SU-DHL-6 (cell line): ENCODE measurements around the gene EVI5L.

Experiments used
- H2AFZ ChIP-seq: fragments of 200-600 bp; sonication (generic); 2 replicates; pipeline ENCODE4 v1.6.1; 2014; ENCODE audit warnings: low read depth, mild to moderate bottlenecking, moderate library complexity, mixed read lengths, antibody characterized with exemption, low read length; ENCODE audit not compliant: severe bottlenecking
- H3F3A ChIP-seq: fragments of 200-600 bp; shearing (Covaris generic); 2 replicates; pipeline ENCODE4 v1.6.0; 2016; ENCODE audit warnings: antibody characterized with exemption, mild to moderate bottlenecking; ENCODE audit not compliant: insufficient read depth
- H3K27ac ChIP-seq: fragments of 200-600 bp; sonication (generic); 2 replicates; pipeline ENCODE4 v1.5.1; 2016; ENCODE audit warnings: low read depth, mild to moderate bottlenecking, low read length, moderate library complexity, mixed read lengths
- H3K27me3 ChIP-seq: fragments of 200-600 bp; sonication (generic), shearing (Covaris generic); 2 replicates; pipeline ENCODE4 v1.6.0; 2014; ENCODE audit warnings: mild to moderate bottlenecking, low read length
- H3K36me3 ChIP-seq: fragments of 200-600 bp; sonication (generic); 2 replicates; pipeline ENCODE4 v1.6.1; 2014; ENCODE audit warnings: mild to moderate bottlenecking, low read length, mixed read lengths
- H3K4me2 ChIP-seq: fragments of 300-600, 200-600 bp; shearing (Covaris generic), sonication (generic); 2 replicates; pipeline ENCODE4 v1.6.0; 2014; ENCODE audit warnings: low read length, low read depth, mild to moderate bottlenecking; ENCODE audit not compliant: poor library complexity, severe bottlenecking
- H3K4me3 ChIP-seq: fragments of 200-600 bp; sonication (generic); 2 replicates; pipeline ENCODE4 v1.5.1; 2014; ENCODE audit warnings: antibody characterized with exemption, low read length, mild to moderate bottlenecking, mixed read lengths; ENCODE audit not compliant: insufficient read depth, poor library complexity, severe bottlenecking
- H3K79me2 ChIP-seq: fragments of 200-600 bp; sonication (generic); 2 replicates; pipeline ENCODE4 v1.6.1; 2014; ENCODE audit warnings: mild to moderate bottlenecking, low read length, moderate library complexity; ENCODE audit not compliant: insufficient read depth
- H3K9ac ChIP-seq: fragments of 200-600 bp; sonication (generic); 2 replicates; pipeline ENCODE4 v1.7.0; 2014; ENCODE audit warnings: mild to moderate bottlenecking, low read length
- H3K9me2 ChIP-seq: fragments of 200-600 bp; sonication (generic); replicated peaks from 2 replicates; pipeline ENCODE4 v1.6.1; 2014; ENCODE audit warnings: low read length; ENCODE audit not compliant: insufficient read depth
- H3K9me3 ChIP-seq: fragments of 200-600 bp; sonication (generic); 2 replicates; pipeline ENCODE4 v1.6.1; 2014; ENCODE audit warnings: low read length, mixed read lengths; ENCODE audit not compliant: insufficient read depth
- H4K20me1 ChIP-seq: fragments of 200-600 bp; sonication (generic); 2 replicates; pipeline ENCODE4 v1.6.1; 2014; ENCODE audit warnings: low read depth, mild to moderate bottlenecking, antibody characterized with exemption, low read length, moderate library complexity, mixed read lengths
- EZH2phosphoT487 ChIP-seq: fragments of 200-600 bp; sonication (generic), shearing (Covaris generic); conservative IDR thresholded peaks from 2 replicates; pipeline ENCODE4 v1.6.1; 2018; ENCODE audit warnings: mild to moderate bottlenecking, antibody characterized with exemption, low read length, moderate library complexity, mixed read lengths
- TF ChIP-seq, protein P1 (sequence below): fragments of 200-600 bp; sonication (generic); IDR thresholded peaks from one replicate; pipeline ENCODE4 v1.5.1; 2017; ENCODE audit warnings: antibody characterized with exemption, mild to moderate bottlenecking, low read length, moderate library complexity; ENCODE audit not compliant: insufficient read depth, poor library complexity, severe bottlenecking

Gene EVI5L

DNA sequence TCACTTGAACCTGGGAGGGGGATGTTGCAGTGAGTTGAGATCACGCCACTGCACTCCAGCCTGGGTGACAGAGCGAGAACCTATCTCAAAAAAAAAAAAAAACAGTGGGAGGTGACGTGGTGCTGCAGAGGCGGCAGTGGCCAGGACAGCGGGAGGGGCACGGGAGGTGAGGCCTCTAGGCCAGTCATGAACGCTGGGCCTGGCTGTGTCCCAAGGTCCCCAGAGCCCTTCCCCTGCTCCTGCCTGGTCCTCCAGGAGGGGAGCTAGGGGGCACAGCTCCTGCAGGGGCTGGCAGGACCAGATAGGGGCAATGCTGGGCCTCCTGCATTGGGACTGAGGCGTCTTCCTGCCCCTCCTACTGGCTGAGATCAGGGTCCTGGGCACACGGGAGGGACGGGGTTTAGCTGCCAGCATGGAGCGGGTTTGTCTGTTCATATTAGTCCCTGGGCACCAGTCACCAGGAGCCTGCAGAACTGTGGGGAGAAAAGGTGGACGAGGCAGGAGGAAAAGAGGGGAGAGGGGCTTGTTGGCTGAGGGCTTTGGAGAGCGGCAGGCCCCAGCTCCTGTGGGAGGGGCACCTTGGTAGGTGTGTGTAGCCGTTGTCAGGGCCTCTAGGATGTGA is 78.2 kb downstream of the EVI5L start:
- no peaks in the 10 kb centered on the region for H3K27me3 ChIP-seq
- H3F3A ChIP-seq = no peaks in the 10 kb centered on the region
- H2AFZ ChIP-seq = no peak overlapping the region
- peaks cover 28% of the 10 kb centered on the region for H3K79me2 ChIP-seq
- no peak overlapping the region for H3K4me2 ChIP-seq
- no peak overlapping the region for H3K4me3 ChIP-seq
- no peaks in the 10 kb centered on the region for H3K9me3 ChIP-seq
- H3K9ac ChIP-seq = no peak overlapping the region
- H3K36me3 ChIP-seq = no peaks in the 10 kb centered on the region
- no peaks in the 10 kb centered on the region for H3K9me2 ChIP-seq
- TF ChIP-seq, protein P1, sequence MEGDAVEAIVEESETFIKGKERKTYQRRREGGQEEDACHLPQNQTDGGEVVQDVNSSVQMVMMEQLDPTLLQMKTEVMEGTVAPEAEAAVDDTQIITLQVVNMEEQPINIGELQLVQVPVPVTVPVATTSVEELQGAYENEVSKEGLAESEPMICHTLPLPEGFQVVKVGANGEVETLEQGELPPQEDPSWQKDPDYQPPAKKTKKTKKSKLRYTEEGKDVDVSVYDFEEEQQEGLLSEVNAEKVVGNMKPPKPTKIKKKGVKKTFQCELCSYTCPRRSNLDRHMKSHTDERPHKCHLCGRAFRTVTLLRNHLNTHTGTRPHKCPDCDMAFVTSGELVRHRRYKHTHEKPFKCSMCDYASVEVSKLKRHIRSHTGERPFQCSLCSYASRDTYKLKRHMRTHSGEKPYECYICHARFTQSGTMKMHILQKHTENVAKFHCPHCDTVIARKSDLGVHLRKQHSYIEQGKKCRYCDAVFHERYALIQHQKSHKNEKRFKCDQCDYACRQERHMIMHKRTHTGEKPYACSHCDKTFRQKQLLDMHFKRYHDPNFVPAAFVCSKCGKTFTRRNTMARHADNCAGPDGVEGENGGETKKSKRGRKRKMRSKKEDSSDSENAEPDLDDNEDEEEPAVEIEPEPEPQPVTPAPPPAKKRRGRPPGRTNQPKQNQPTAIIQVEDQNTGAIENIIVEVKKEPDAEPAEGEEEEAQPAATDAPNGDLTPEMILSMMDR = no peak
- TF ChIP-seq EZH2phosphoT487 = no peak
- no peak overlapping the region for H3K27ac ChIP-seq
- H4K20me1 ChIP-seq = no peaks in the 10 kb centered on the region

DNA sequence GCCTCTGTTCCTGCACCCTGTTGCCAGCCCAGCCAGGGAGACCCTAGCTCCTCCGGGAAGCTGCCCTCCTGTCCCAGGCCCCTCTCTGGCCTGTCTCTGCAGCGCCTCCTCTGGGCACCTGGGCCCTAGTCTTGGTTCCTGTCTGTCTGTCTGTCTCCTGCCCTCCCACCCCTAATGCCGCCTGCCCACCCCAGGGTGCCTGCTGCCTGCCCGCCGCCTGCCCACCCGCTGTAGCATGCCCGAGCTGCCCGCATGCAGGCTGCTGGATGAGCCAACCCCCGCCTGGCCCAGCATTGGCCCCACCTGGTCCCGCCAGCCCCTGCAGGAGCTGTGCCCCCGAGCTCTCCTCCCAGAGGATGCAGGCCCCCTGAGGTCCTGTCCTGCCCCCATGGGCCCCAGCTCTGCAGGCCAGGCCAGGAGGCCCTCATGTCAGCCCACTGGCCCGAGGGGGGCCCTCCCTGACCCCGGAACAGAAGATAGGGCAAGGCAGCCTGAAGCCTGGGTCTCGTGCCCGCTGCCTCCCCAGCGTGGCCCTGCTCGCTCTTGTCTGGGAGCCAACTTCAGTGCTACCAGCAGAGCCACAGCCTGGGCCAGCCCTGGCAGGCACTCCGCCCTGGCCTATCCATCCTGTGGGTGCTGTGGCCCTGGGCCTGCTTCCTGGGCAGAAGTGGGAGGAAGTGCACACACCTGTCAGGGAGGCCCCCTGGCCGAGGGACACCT is 78.9 kb downstream of the EVI5L start:
- Histone ChIP-seq H3K79me2 (peaks cover 28% of the 10 kb centered on the region), H3F3A (0 out of 2 replicates have a peak, but pooled peaks cover 3% of the 10 kb centered on the region), H2AFZ (no peak overlapping the region), H3K4me2 (no peak overlapping the region), H3K4me3 (no peak overlapping the region), H4K20me1 (no peaks in the 10 kb centered on the region), H3K9me2 (no peaks in the 10 kb centered on the region), H3K27me3 (no peaks in the 10 kb centered on the region), H3K36me3 (no peaks in the 10 kb centered on the region), H3K9ac (no peak overlapping the region), H3K27ac (no peak overlapping the region), H3K9me3 (no peaks in the 10 kb centered on the region)
- TF ChIP-seq EZH2phosphoT487 = no peak
- TF ChIP-seq, protein P1 = no peak

DNA sequence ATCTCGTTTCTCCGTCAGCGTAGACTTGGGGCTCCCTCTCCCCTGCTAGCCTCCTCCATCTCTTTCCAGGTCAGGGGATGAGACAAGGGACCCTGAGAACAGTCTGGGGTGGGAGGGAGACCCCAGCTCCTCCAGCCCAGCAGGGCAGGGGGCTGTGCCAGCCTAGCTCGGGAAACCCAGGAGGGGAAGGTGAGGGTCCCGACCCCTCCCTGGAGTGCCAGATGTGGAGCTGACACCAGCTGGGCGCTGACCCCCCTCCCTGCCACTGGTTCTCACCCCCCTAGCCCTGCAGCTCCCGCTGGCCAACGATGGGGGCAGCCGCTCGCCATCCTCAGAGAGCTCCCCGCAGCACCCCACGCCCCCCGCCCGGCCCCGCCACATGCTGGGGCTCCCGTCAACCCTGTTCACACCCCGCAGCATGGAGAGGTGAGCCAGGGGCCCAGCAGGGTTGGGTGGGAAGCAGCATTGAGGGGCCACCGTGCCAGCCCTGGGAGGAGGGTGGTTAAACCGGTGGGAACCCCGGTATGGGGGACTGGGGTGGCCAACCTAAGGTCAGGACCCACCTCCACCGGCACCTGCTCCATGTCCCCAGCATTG is 79.6 kb downstream of the EVI5L start:
- no peak overlapping the region for H3K4me2 ChIP-seq
- H3K79me2 ChIP-seq = peaks cover 23% of the 10 kb centered on the region
- H3K27me3 ChIP-seq = no peaks in the 10 kb centered on the region
- H3F3A ChIP-seq = 0 out of 2 replicates have a peak, but pooled peaks cover 3% of the 10 kb centered on the region
- H3K4me3 ChIP-seq = no peak overlapping the region
- no peaks in the 10 kb centered on the region for H3K36me3 ChIP-seq
- H4K20me1 ChIP-seq = no peaks in the 10 kb centered on the region
- H3K27ac ChIP-seq = no peak overlapping the region
- no peak overlapping the region for H2AFZ ChIP-seq
- TF ChIP-seq, protein P1 = no peak
- TF ChIP-seq EZH2phosphoT487 = no peak
- H3K9ac ChIP-seq = no peak overlapping the region
- no peaks in the 10 kb centered on the region for H3K9me3 ChIP-seq
- H3K9me2 ChIP-seq = no peaks in the 10 kb centered on the region
